Measurements from ENCODE around the gene RPS6KA1. TPM values are rescaled to one million over a fixed set of nuclear protein-coding genes. Genes with fewer than 3 reads are reported as not detected.

The RPS6KA1 gene
- total and polyA plus RNA-seq, 2 of the 4 experiments (the other 2 are of a cell fraction) = 3.6 to 6.3 TPM

GRCh38 chr1:26578167-26578566 lies 48.6 kb downstream of the RPS6KA1 start:
- no peak overlapping the region for H3K4ac ChIP-seq (ENCODE audit: low read depth, low read length)
- no peak overlapping the region for H3K14ac ChIP-seq (replicated peaks; ENCODE audit: low read depth, low read length)
- 41% methylated on average over 2 of the region's 4 CpGs; no CpG with 5 or more reads in 1 of the 2 experiments for WGBS, 2 experiments (ENCODE audit: extremely low coverage in 2 of 2, insufficient read length in 1 of 2)
- DNase-seq (no peak), ATAC-seq (ENCODE audit: low read depth) (no peak)
- no peak overlapping the region for H4K91ac ChIP-seq (ENCODE audit: insufficient read depth, low read depth, low read length)
- no peak overlapping the region for H2BK120ac ChIP-seq (ENCODE audit: low read depth, low read length)
- H2AK5ac ChIP-seq (ENCODE audit: low read depth, low read length) = no peak overlapping the region
- peaks cover 12% of the 10 kb centered on the region; the same call in 1 of the 2 replicates for H3K9me1 ChIP-seq (ENCODE audit: insufficient read depth, low read length)
- dilution Hi-C loops (cut with HindIII; ENCODE audit: low sequenced_read_pairs, unreplicated experiment) (loop anchor here (25.0 kb wide), 1 partner anchor 209 kb away; the partner anchor contains the start of gene PIGV), in situ Hi-C loops (cut with MboI; ENCODE audit: low sequenced_read_pairs) (no loop called here), intact Hi-C loops (cut with micrococcal nuclease) (no loop called here)
- no peak overlapping the region for H4K8ac ChIP-seq (ENCODE audit: low read depth in 2 of 2, low read length in 2 of 2)
- no peak overlapping the region for H3K4me3 ChIP-seq (ENCODE audit: insufficient read depth, low read depth, low read length)
- H3K56ac ChIP-seq (ENCODE audit: extremely low read depth, insufficient read depth, low read length) = no peak overlapping the region
- H3K9ac ChIP-seq (ENCODE audit: low read depth, low read length) = no peak overlapping the region
- H3K9me3 ChIP-seq (ENCODE audit: control insufficient read depth, insufficient read depth, low read length) = no peaks in the 10 kb centered on the region
- peak overlapping the region; percentile 35 for H2AFZ ChIP-seq (replicated peaks; ENCODE audit: low read length, poor library complexity)
- no TSS peak for BruUV-seq (replicated peaks)
- TF ChIP-seq RAD21 (IDR thresholded peaks at IDR 0.05; ENCODE audit: low read length) = no peak
- POLR2A ChIA-PET (ENCODE audit: unreplicated experiment) = no interaction called here
- H3K27me3 ChIP-seq (ENCODE audit: control insufficient read depth, insufficient read depth, low read length) = peaks cover 7% of the 10 kb centered on the region; the same call in 1 of the 2 replicates
- CTCF ChIA-PET = no interaction called here
- no peak overlapping the region for H3K23ac ChIP-seq (ENCODE audit: low read depth, low read length)
- no peak overlapping the region for H2AK9ac ChIP-seq (replicated peaks; ENCODE audit: low read depth, low read length, poor library complexity)
- H3K18ac ChIP-seq (ENCODE audit: low read depth, low read length) = no peak overlapping the region
- no peaks in the 10 kb centered on the region for H3K79me1 ChIP-seq (ENCODE audit: low read depth in 1 of 2, low read length in 2 of 2)
- H4K5ac ChIP-seq (ENCODE audit: low read depth, low read length) = no peak overlapping the region
- no peak overlapping the region for H3K4me2 ChIP-seq (ENCODE audit: low read depth, low read length)
- no peak overlapping the region for H2BK20ac ChIP-seq (ENCODE audit: low read depth, low read length)
- no peaks in the 10 kb centered on the region for H4K20me1 ChIP-seq (ENCODE audit: insufficient read depth, low read length)
- H3K4me1 ChIP-seq (ENCODE audit: control insufficient read depth, insufficient read depth, low read length) = peaks cover 6% of the 10 kb centered on the region
- H3K36me3 ChIP-seq (ENCODE audit: control insufficient read depth, insufficient read depth, low read length) = no peaks in the 10 kb centered on the region
- no peak overlapping the region for H3K27ac ChIP-seq (ENCODE audit: insufficient read depth, low read length)
- H2BK5ac ChIP-seq (ENCODE audit: low read depth, low read length, poor library complexity, severe bottlenecking) = no peak overlapping the region
- no peak overlapping the region for H2BK15ac ChIP-seq (ENCODE audit: low read depth, low read length)
